Hepatic stellate cell (primary cell): ENCODE measurements around the gene BTAF1.
"Not testable (repeated sequence)": the region's sequence is repeated elsewhere in the genome, so short reads cannot be mapped to it uniquely, and the experiment has no call there.

Experiments used
- DNase-seq: peaks from one replicate; pipeline ENCODE4 v3.0.0; 2011; ENCODE audit warnings: low spot score

The BTAF1 gene

DNA sequence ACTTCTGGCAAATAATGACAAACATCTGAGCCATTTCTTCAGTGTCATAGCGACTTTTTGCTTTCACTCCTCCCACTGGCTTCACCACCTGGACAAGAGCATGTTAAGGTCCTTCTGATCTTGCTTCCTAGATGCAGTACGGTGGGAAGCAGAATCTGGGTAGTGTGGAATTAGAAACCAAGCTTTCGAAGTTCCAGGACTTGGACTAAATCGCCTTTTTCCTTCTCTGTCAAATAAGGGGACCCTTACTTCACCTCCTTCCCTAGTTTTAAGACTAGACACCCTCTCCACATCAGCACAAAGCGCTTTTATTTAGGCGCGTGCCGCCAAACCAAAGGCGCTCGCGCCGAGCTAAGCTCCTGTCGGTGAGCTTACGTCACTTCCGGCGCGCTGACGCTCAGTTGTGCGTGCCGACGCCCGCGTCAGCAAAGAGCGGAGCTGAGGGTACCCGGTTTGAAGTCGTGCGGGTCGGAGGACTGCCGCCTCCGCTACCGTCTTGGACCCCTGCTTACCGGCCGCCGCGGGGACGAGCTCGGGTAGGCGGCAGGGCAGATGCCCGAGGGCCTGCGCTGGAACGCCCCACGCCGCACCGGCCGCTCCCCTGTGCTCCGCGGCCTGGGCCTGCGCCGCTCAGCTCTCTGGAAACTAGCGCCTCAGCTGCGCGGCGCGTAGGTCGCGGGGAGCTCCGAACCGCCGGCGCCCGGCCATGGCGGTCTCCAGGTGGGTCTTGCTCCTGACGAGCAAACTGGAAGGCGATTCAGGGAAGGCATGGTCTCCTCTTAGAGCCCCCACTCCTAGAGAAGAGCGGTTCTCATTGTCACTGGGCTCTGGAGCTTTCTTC lies at the start of gene BTAF1:
Gene BTAF1, plus strand, starts transcription at position 400 of the 841 bp plus-strand sequence. Its CDS starts 307 bp downstream, at position 707.
- DNase-seq: peak; percentile 81

GRCh38 chr10:91875156-91875555 lies 48.4 kb upstream of the BTAF1 start:
- no peak for DNase-seq

GRCh38 chr10:91875779-91876178 lies 47.8 kb upstream of the BTAF1 start:
- no peak for DNase-seq

GRCh38 chr10:91879515-91880170 lies 43.9 kb upstream of the BTAF1 start:
- no peak for DNase-seq

- DNase-seq: no peak
Measured at GRCh38 chr10:91880310-91880709, 43.3 kb upstream of the BTAF1 start.

- peak; percentile 14 for DNase-seq
Measured at GRCh38 chr10:91883549-91884444, 39.8 kb upstream of the BTAF1 start.

GRCh38 chr10:91884536-91884935 lies 39.0 kb upstream of the BTAF1 start:
- DNase-seq: no peak

DNA sequence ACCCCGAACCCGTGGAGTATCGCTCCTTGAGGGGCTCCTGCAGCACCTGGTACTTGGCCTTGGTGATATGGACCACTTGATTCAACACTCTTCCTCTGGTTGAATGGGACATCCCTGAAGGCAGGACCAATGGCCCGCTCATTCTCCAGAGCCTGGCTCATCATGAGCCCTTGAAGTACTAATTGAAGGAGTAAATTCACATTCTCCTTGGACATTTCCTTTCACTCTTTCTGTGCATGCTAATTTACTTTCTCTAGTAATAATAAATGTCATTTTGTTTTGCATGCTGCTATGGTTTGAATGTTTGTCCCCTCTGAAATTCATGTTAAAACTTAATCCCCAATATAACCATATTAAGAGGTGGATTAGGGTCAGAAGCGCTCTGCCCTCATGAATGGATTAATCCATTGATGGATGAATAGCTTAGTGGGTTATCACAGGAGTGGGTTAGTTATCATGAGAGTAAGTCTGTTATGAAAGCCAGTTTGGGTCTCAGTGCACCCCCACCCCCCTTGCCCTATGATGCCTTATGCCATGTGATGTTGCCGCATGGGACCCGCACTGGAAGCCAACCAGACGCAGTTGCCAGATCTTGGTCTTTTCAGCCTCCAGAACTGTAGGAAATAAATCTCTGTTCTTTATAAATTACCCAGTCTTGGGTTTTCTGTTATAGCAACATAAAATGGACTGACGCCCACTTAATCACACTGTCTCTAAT lies 38.0 kb upstream of the BTAF1 start:
- DNase-seq: no peak

- no peak for DNase-seq
Measured at GRCh38 chr10:91886954-91887271, 36.7 kb upstream of the BTAF1 start.

- DNase-seq: no peak
Measured at GRCh38 chr10:91887272-91888076, 36.1 kb upstream of the BTAF1 start.

- DNase-seq: no peak
Measured at GRCh38 chr10:91891125-91892001, 32.2 kb upstream of the BTAF1 start.

GRCh38 chr10:91893051-91893450 lies 30.5 kb upstream of the BTAF1 start:
- no peak for DNase-seq

GRCh38 chr10:91894261-91894685 lies 29.3 kb upstream of the BTAF1 start:
- not testable (repeated sequence) for DNase-seq

GRCh38 chr10:91896212-91896756 lies 27.3 kb upstream of the BTAF1 start:
- DNase-seq: no peak

DNA sequence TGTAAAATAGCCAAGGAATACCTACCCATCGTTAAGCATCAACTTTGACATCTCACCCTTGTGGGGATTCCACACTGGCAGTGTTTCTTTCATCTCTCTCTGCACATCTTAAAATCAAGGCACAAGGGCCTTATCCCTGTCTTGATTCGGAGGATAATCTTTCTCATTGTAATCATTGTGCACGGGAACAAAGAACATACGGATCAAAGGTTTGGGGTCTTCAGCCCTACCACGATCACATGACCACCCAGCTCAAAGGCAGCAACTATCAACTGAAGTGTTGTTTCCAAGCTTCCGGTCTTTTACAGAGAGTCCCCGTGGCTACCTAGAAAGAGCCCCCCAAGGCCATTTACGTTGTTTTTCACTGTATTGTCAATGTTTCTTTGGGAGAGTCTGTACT lies 26.1 kb upstream of the BTAF1 start:
- no peak for DNase-seq

DNA sequence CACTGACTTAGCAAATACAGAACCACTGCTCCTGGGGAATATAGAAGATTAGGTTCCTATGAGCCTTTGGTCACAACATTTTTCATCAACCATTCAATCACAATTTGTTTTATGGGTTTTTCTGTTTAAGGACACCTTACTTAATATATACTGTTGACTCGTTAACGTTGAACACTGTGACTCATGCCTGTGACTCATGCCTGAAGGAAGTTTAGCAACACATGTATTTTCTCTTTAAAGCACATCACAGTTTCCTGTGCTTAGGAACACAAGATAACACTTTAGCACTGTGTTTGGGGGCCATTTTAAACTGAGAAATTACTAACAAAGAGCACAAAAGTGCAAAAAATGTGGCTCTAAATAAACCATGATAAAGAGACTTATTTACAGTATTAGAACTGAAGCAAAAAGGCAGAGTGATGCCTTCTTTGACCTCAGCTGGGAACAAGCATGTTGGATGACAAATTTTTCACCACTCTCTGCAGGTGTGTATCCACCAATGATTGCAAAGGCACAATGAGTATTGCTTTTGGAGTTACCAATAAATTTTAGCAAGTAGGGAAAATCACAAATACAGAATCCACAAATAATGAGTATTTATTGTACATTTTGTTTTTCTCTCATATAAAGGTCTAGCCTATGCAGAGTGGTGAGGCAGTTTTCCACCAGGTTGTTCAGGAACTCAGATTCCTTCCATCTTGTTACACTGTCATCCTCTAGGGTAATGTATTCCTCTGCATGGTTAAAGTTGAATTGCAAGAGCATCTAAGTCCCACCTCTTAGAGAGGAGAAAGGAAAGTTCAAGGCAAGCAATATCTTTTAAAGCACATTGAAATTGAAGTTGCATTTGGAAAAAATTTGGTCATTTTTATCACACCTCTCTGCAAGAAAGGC lies 21.5 kb upstream of the BTAF1 start:
- peak; percentile 67 for DNase-seq

DNA sequence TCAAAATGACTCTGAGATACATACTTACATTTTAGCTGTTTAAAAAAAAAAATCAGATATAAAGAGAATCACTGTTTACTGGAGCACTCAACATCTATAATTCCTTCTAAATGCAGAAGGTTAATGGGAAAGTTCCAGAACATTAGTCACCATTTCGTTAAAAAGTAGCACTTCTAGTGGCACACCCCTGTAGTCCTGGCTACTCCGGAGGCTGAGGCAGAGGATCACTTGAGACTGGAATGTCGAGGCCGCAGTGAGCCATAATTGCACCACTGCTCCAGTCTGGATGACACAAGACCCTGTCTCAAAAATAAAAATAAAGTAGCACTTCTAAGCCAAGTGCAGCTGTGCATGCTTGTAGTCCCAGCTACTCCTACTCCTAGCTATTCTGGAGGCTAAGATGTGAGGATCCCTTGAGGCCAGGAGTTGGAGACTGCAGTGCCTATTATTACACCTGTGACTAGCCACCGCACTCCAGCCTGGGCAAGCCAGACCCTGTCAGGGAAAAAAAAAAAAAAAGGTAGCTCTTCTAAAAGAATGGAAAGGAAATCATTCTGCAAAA lies 16.5 kb upstream of the BTAF1 start:
- DNase-seq: no peak

- DNase-seq: no peak
Measured at GRCh38 chr10:91907914-91908336, 15.6 kb upstream of the BTAF1 start.
